HuH-7.5 (cell line): ENCODE data around the gene PCBP2.

Experiments used
- DNase-seq: peaks from one replicate; pipeline ENCODE4 v3.0.0; 2011; ENCODE audit warnings: low spot score

PCBP2 gene

GRCh38 chr12:53495903-53496751, 44.2 kb downstream of the PCBP2 start:
- DNase-seq: no peak

GRCh38 chr12:53496752-53497032, 44.8 kb downstream of the PCBP2 start:
- DNase-seq: no peak

- no peak for DNase-seq
These were observed 45.6 kb downstream of the PCBP2 start for GRCh38 chr12:53497461-53497860.

GRCh38 chr12:53498235-53498630, 46.3 kb downstream of the PCBP2 start:
- DNase-seq: no peak

- DNase-seq: no peak
These were observed 47.6 kb downstream of the PCBP2 start, which contains the start of gene MAP3K12 for GRCh38 chr12:53499266-53500141. Gene MAP3K12 (minus strand): TSS chr12:53499458. CDS start chr12:53487391, 12,067 bp downstream.

GRCh38 chr12:53500142-53500775, 48.4 kb downstream of the PCBP2 start:
- DNase-seq: no peak

- DNase-seq: peak; percentile 98
These were observed 49.1 kb downstream of the PCBP2 start, which contains the start of gene TARBP2 for GRCh38 chr12:53500776-53501614. Gene TARBP2 (plus strand): TSS chr12:53501283. CDS start chr12:53501409, 126 bp downstream.

GRCh38 chr12:53501615-53502181, 49.8 kb downstream of the PCBP2 start:
- DNase-seq: no peak

GRCh38 chr12:53502331-53502730, 50.4 kb downstream of the PCBP2 start:
- no peak for DNase-seq

- DNase-seq: no peak
These were observed 51.3 kb downstream of the PCBP2 start for GRCh38 chr12:53502983-53503728.

GRCh38 chr12:53504004-53504920, 52.4 kb downstream of the PCBP2 start:
- DNase-seq: no peak

- DNase-seq: no peak
These were observed 53.2 kb downstream of the PCBP2 start for GRCh38 chr12:53505086-53505485.

GRCh38 chr12:53505555-53506449, 53.9 kb downstream of the PCBP2 start:
- no peak for DNase-seq

GRCh38 chr12:53506450-53506785, 54.5 kb downstream of the PCBP2 start:
- no peak for DNase-seq

GRCh38 chr12:53506881-53507602, 55.1 kb downstream of the PCBP2 start, which contains the start of gene NPFF:
Gene NPFF (minus strand): TSS chr12:53507484. CDS start chr12:53507474, 10 bp downstream.
- DNase-seq: no peak

- DNase-seq: no peak
These were observed 55.6 kb downstream of the PCBP2 start for GRCh38 chr12:53507603-53507885.

- DNase-seq: peak; percentile 74
These were observed 56.8 kb downstream of the PCBP2 start for GRCh38 chr12:53508534-53509170.
